Measurements from ENCODE around the gene RSPH1.

GRCh38 chr21:42448686-42449085 lies 47.3 kb downstream of the RSPH1 start:
- TF ChIP-seq CTCF (IDR thresholded peaks at IDR 0.05) (no peak), POLR2A (IDR thresholded peaks at IDR 0.05) (no peak), POLR2AphosphoS5 (IDR thresholded peaks at IDR 0.05) (no peak)

Data from gastroesophageal sphincter (tissue), 3 donors.